ENCODE results near the gene NR2F2.

DNA sequence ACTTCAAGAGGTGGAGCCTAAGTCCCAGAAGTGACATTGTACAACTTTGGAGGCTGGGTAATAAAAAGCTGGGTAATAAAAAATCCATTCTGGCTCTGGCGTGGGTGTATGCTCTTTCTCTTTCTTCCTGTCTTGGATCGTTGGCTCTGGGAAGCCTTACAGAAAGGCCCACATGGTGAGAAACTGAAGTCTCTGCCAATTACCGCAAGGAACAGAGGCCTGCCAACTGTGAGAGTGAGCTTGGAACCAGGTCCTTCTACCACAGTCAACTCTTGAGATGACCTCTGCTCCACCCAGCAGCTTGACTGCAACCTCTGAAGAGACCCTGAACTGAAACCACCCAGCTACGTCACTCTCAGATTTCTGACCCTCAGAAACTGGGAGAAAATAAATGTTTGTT is 51.0 kb downstream of the NR2F2 start:
- no peak for TF ChIP-seq POLR2AphosphoS5 (IDR thresholded peaks at IDR 0.05; ENCODE audit: low read depth, low read length)
- no peak for TF ChIP-seq POLR2A (IDR thresholded peaks at IDR 0.05; ENCODE audit: low read depth, low read length)
- TF ChIP-seq TAF1 (IDR thresholded peaks at IDR 0.05; ENCODE audit: low read depth, low read length), result no peak
- TF ChIP-seq PAX5 (IDR thresholded peaks at IDR 0.05; ENCODE audit: insufficient read depth, low read length, severe bottlenecking), result no peak
